Nephron progenitor cell (in vitro differentiated cells): ENCODE measurements around the gene SRP72.
A peak's percentile ranks its signal among the peaks of the same experiment; 100 is the strongest.

Experiments
- DNase-seq: peaks from one replicate; pipeline ENCODE4 v3.0.0; 2021
- H3K27ac Mint-ChIP-seq: 2 replicates; pipeline ENCODE4 v1.8.0; 2021; ENCODE audit warnings: mild to moderate bottlenecking, moderate library complexity, mixed read lengths
- H3K27me3 Mint-ChIP-seq: 2 replicates; pipeline ENCODE4 v1.8.0; 2021; ENCODE audit warnings: mild to moderate bottlenecking, low read depth, mixed read lengths; ENCODE audit not compliant: poor library complexity
- H3K36me3 Mint-ChIP-seq: 2 replicates; pipeline ENCODE4 v1.8.0; 2021; ENCODE audit warnings: low read depth, mixed read lengths
- H3K4me1 Mint-ChIP-seq: 2 replicates; pipeline ENCODE4 v1.8.0; 2021; ENCODE audit warnings: mixed read lengths
- H3K4me3 Mint-ChIP-seq: 2 replicates; pipeline ENCODE4 v1.8.0; 2021; ENCODE audit warnings: mild to moderate bottlenecking, moderate library complexity, mixed read lengths
- H3K9me3 Mint-ChIP-seq: 2 replicates; pipeline ENCODE4 v1.8.0; 2021; ENCODE audit warnings: mild to moderate bottlenecking, moderate library complexity, mixed read lengths
- TF ChIP-seq, protein P1 (sequence below): fragments of 200-600 bp; sonication (generic); IDR thresholded peaks from 2 replicates; pipeline ENCODE4 v1.5.0; 2021; ENCODE audit warnings: antibody characterized with exemption

Gene SRP72

GRCh38 chr4:56530269-56531148, 63.1 kb downstream of the SRP72 start:
- Mint-ChIP-seq H3K36me3 (no peaks in the 10 kb centered on the region), H3K9me3 (peaks cover 3% of the 10 kb centered on the region), H3K4me1 (no peaks in the 10 kb centered on the region), H3K27ac (no peak overlapping the region), H3K27me3 (peaks cover 31% of the 10 kb centered on the region), H3K4me3 (no peak overlapping the region)
- DNase-seq = peak; percentile 92
- TF ChIP-seq, protein P1, sequence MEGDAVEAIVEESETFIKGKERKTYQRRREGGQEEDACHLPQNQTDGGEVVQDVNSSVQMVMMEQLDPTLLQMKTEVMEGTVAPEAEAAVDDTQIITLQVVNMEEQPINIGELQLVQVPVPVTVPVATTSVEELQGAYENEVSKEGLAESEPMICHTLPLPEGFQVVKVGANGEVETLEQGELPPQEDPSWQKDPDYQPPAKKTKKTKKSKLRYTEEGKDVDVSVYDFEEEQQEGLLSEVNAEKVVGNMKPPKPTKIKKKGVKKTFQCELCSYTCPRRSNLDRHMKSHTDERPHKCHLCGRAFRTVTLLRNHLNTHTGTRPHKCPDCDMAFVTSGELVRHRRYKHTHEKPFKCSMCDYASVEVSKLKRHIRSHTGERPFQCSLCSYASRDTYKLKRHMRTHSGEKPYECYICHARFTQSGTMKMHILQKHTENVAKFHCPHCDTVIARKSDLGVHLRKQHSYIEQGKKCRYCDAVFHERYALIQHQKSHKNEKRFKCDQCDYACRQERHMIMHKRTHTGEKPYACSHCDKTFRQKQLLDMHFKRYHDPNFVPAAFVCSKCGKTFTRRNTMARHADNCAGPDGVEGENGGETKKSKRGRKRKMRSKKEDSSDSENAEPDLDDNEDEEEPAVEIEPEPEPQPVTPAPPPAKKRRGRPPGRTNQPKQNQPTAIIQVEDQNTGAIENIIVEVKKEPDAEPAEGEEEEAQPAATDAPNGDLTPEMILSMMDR = no peak

- TF ChIP-seq, protein P1 = no peak
- H3K4me3 Mint-ChIP-seq = no peak overlapping the region
- peaks cover 3% of the 10 kb centered on the region for H3K9me3 Mint-ChIP-seq
- DNase-seq = no peak
- H3K4me1 Mint-ChIP-seq = no peaks in the 10 kb centered on the region
- peaks cover 28% of the 10 kb centered on the region for H3K27me3 Mint-ChIP-seq
- no peak overlapping the region for H3K27ac Mint-ChIP-seq
- no peaks in the 10 kb centered on the region for H3K36me3 Mint-ChIP-seq
These were observed 63.8 kb downstream of the SRP72 start for GRCh38 chr4:56531149-56531770.

DNA sequence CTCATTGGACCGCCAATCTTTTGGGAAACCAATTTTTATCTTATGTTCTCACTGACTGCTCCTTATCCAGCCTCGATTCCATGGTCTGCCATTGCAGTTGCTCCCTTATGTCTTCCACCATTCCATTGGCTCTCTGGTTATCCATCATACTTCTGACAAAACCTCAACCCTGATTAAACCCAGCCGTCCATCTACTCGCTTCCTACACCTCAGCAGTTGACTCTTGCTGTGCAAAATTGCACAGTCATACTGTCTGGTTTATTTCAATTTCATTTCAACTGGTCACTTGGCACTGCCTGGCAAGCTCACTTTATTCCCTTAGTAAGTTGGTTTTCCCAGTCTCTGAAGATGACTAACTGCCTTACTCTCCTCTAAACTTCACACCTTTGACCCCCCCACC, 64.4 kb downstream of the SRP72 start:
- peaks cover 3% of the 10 kb centered on the region for H3K9me3 Mint-ChIP-seq
- H3K4me3 Mint-ChIP-seq = no peak overlapping the region
- TF ChIP-seq, protein P1 = no peak
- no peaks in the 10 kb centered on the region for H3K36me3 Mint-ChIP-seq
- no peak overlapping the region for H3K27ac Mint-ChIP-seq
- no peaks in the 10 kb centered on the region for H3K4me1 Mint-ChIP-seq
- no peak for DNase-seq
- peaks cover 24% of the 10 kb centered on the region for H3K27me3 Mint-ChIP-seq

DNA sequence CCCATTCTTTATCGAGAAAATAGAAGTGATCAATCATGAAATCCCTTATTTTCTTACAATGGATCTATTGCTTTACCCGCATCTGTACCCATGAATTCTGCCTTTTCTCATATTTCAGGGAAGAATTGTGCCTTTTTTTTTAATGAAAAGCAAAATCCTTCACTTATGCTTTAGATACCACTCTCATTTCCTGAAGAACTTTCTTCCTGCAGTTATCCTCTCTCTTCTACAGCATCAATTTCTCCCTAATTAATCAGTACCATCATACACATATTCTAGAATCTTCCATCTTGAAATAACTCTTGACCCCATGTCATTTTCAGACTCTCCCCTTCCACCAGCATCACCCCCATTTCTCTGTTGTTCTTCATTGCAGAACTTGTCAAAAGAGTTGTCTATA, 64.8 kb downstream of the SRP72 start:
- H3K9me3 Mint-ChIP-seq = peaks cover 3% of the 10 kb centered on the region
- H3K4me3 Mint-ChIP-seq = no peak overlapping the region
- TF ChIP-seq, protein P1 = no peak
- peaks cover 24% of the 10 kb centered on the region for H3K27me3 Mint-ChIP-seq
- H3K4me1 Mint-ChIP-seq = no peaks in the 10 kb centered on the region
- no peak overlapping the region for H3K27ac Mint-ChIP-seq
- no peak for DNase-seq
- H3K36me3 Mint-ChIP-seq = no peaks in the 10 kb centered on the region

DNA sequence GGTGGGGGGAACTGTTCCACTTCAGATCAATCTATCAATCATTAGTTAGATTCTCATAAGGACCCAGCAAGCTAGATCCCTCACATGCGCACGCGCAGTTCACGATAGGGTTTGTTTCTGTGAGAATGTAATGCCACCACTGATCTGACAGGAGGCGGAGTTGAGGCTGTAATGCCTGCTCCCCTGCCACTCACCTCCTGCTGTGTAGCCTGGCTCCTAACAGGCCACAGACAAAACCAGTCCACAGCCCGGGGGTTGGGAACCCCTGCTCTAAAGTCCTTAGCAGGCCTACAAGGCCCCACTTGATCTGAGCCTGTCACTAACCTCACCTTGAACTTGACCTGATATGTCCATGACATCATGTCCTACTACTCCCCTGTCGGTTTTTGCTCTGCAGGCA, 68.5 kb downstream of the SRP72 start:
- no peaks in the 10 kb centered on the region for H3K4me1 Mint-ChIP-seq
- H3K4me3 Mint-ChIP-seq = no peak overlapping the region
- no peaks in the 10 kb centered on the region for H3K36me3 Mint-ChIP-seq
- TF ChIP-seq, protein P1 = no peak
- no peak overlapping the region for H3K27ac Mint-ChIP-seq
- peaks cover 17% of the 10 kb centered on the region for H3K27me3 Mint-ChIP-seq
- H3K9me3 Mint-ChIP-seq = peaks cover 3% of the 10 kb centered on the region
- no peak for DNase-seq
